H1 (cell line): ENCODE measurements around the gene PPP6C. TPM values are rescaled to one million over a fixed set of nuclear protein-coding genes. Genes with fewer than 3 reads are reported as not detected.

ENCODE experiments used
- BACH1 ChIP-seq: IDR thresholded peaks from 2 replicates; pipeline ENCODE4 v1.6.1; 2012; ENCODE audit warnings: low read length, improper control_type of control experiment
- BRCA1 ChIP-seq: IDR thresholded peaks from 2 replicates; pipeline ENCODE4 v1.6.1; 2012; ENCODE audit warnings: low read depth, low read length, improper control_type of control experiment
- HDAC2 ChIP-seq, 2 experiments: fragments of 300-600 bp in 1 of 2; sonication (generic) in 1 of 2; IDR thresholded peaks; 2 replicates each; pipeline ENCODE4 v1.6.1; 2011 to 2012; ENCODE audit warnings: low read depth in 2 of 2, low read length in 2 of 2, mild to moderate bottlenecking in 2 of 2, moderate library complexity in 2 of 2, borderline replicate concordance in 1 of 2, inconsistent platforms in 1 of 2
- PHF8 ChIP-seq: fragments of 200-600 bp; sonication (generic); conservative IDR thresholded peaks from 2 replicates; pipeline ENCODE4 v1.7.1; 2012; ENCODE audit warnings: low read depth, mild to moderate bottlenecking, inconsistent platforms, low read length, moderate library complexity
- POLR2AphosphoS5 ChIP-seq: IDR thresholded peaks from 2 replicates; pipeline ENCODE4 v1.6.1; 2011; ENCODE audit warnings: low read depth, low read length
- RFX5 ChIP-seq: IDR thresholded peaks from 2 replicates; pipeline ENCODE4 v1.6.1; 2011; ENCODE audit warnings: low read depth, low read length, improper control_type of control experiment, borderline replicate concordance
- polyA plus RNA-seq, 7 experiments: library from polyadenylated mRNA; depleted of rRNA in 3 of 7; stranded (reverse) in 5 of 7; unstranded in 2 of 7; fragments of >200 nt in 5 of 7; fragments of 200-250 nt in 2 of 7; gene quantifications; 1 replicate in 5 of 7; 2 replicates in 1 of 7; 4 replicates in 1 of 7; pipeline versions ENCODE4 v1.2.1 to v1.2.3, GENCODE V29; 2011 to 2013; ENCODE audit warnings: missing spikeins in 2 of 7, mixed read lengths in 2 of 7
- total RNA-seq: library from RNA; stranded (reverse); fragmentation: NEBNext Ultra II Directional; extraction: Animal tissue kit (Norgen Biotek cat#: 25700); gene quantifications from 2 replicates; pipeline ENCODE4 v1.2.1, GENCODE V29; 2021

PPP6C gene
- total and polyA plus RNA-seq, 2 of the 8 experiments (the other 6 are each of a cell fraction or from before 2014, with no cell fraction given): 22.8 to 52.3 TPM

DNA sequence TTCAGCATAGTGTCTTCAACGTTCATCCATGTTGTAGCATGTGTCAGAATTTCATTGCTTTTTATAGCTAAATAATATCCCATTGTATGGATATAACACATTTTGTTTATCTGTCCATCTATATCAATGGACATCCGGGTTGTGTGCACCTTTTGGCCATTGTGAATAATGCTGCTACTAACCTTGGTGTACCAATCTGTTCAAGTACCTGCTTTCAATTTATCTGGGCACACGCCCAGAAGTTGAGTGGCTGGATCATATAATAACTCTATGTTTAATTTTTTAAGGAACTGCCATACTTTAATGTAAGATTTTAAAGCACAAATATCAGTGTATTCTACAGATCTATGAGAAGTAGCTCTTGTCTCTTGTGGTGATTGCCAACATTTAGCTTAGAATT lies 89.8 kb downstream of the PPP6C start (continued):
- TF ChIP-seq PHF8 (no peak), POLR2AphosphoS5 (no peak), RFX5 (no peak), HDAC2 (IDR thresholded peaks at IDR 0.05; ENCODE audit: borderline replicate concordance in 1 of 2, low read depth in 2 of 2, low read length in 2 of 2) (no peak), BACH1 (no peak), BRCA1 (no peak)
- TF ChIP-seq, all 59 proteins: peak for 0

Other genes starting within 250 kb of the PPP6C start
- 6.5 and 9.6 TPM in 2 replicates for gene GOLGA1, start 248.7 kb downstream of the PPP6C start, total RNA-seq
- 4.8 and 6.3 TPM in 2 replicates for gene GOLGA1, start 248.7 kb downstream of the PPP6C start, polyA plus RNA-seq (2011; rRNA removed)
- gene SCAI, start 46.3 kb downstream of the PPP6C start, total RNA-seq: 19.8 and 21.8 TPM in 2 replicates
- gene SCAI, start 46.3 kb downstream of the PPP6C start, polyA plus RNA-seq (2011; rRNA removed): 6.1 and 6.4 TPM in 2 replicates
- gene RABEPK, start 10.7 kb upstream of the PPP6C start, total RNA-seq: 32.6 and 34.3 TPM in 2 replicates
- gene RABEPK, start 10.7 kb upstream of the PPP6C start, polyA plus RNA-seq (2011; rRNA removed): 25.4 and 26.3 TPM in 2 replicates
- gene HSPA5, start 51.5 kb upstream of the PPP6C start, total RNA-seq: 352 and 354 TPM in 2 replicates
- 78.0 and 91.3 TPM in 2 replicates for gene HSPA5, start 51.5 kb upstream of the PPP6C start, polyA plus RNA-seq (2011; rRNA removed)
- gene GAPVD1, start 72.0 kb upstream of the PPP6C start, total RNA-seq: 36.3 and 40.5 TPM in 2 replicates
- 5.2 and 5.5 TPM in 2 replicates for gene GAPVD1, start 72.0 kb upstream of the PPP6C start, polyA plus RNA-seq (2011; rRNA removed)